Measurements from ENCODE around the gene SLMAP.

The SLMAP gene

DNA sequence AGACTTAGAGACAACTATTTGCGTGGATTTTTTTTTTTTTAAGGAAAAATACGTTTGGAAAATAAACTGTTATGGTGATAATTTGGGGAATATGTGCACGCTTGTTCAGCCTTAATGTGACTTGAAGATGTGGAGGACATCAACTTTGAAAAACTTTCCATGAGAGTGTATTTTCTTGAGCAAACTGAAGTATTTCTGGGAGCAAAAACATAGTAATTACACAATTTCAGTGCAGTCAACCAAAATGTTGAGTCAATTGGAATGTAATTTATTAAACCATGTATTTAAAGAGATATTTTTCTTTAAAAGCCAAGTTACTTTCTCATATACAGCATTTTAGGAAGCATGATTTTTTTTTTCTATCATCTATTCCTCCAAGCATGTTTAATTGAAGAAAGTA lies 171.8 kb downstream of the SLMAP start:
- no peak overlapping the region for H3K9ac ChIP-seq (ENCODE audit: low read depth, low read length, poor library complexity, severe bottlenecking)
- no peaks in the 10 kb centered on the region for H3K9me2 ChIP-seq (replicated peaks; ENCODE audit: low read depth, low read length)
- H3K4me3 ChIP-seq (ENCODE audit: low read length, poor library complexity, severe bottlenecking): no peak overlapping the region
- H3K9me3 ChIP-seq (ENCODE audit: insufficient read depth, low read depth, low read length): no peaks in the 10 kb centered on the region
- no peaks in the 10 kb centered on the region for H4K20me1 ChIP-seq (ENCODE audit: insufficient read depth, low read length, poor library complexity, severe bottlenecking)
- peaks cover 21% of the 10 kb centered on the region; the same call in 1 of the 2 replicates for H3K36me3 ChIP-seq (ENCODE audit: insufficient read depth, low read length)
- TF ChIP-seq, protein P1, sequence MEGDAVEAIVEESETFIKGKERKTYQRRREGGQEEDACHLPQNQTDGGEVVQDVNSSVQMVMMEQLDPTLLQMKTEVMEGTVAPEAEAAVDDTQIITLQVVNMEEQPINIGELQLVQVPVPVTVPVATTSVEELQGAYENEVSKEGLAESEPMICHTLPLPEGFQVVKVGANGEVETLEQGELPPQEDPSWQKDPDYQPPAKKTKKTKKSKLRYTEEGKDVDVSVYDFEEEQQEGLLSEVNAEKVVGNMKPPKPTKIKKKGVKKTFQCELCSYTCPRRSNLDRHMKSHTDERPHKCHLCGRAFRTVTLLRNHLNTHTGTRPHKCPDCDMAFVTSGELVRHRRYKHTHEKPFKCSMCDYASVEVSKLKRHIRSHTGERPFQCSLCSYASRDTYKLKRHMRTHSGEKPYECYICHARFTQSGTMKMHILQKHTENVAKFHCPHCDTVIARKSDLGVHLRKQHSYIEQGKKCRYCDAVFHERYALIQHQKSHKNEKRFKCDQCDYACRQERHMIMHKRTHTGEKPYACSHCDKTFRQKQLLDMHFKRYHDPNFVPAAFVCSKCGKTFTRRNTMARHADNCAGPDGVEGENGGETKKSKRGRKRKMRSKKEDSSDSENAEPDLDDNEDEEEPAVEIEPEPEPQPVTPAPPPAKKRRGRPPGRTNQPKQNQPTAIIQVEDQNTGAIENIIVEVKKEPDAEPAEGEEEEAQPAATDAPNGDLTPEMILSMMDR (conservative IDR thresholded peaks at IDR 0.05; ENCODE audit: low read length): no peak
- no peak for TF ChIP-seq EZH2phosphoT487 (IDR thresholded peaks at IDR 0.05; ENCODE audit: borderline replicate concordance)
- no peak overlapping the region for H3K4me2 ChIP-seq (ENCODE audit: low read depth, low read length, poor library complexity, severe bottlenecking)
- no peaks in the 10 kb centered on the region for H3K79me2 ChIP-seq (ENCODE audit: insufficient read depth, low read length)
- H2AFZ ChIP-seq (ENCODE audit: low read length): no peak overlapping the region
- no peaks in the 10 kb centered on the region for H3F3A ChIP-seq (ENCODE audit: low read depth)
- no peaks in the 10 kb centered on the region for H3K27me3 ChIP-seq (ENCODE audit: insufficient read depth, low read length, poor library complexity, severe bottlenecking)
- H3K4me1 ChIP-seq (ENCODE audit: insufficient read depth, low read length, poor library complexity, severe bottlenecking): no peaks in the 10 kb centered on the region

DNA sequence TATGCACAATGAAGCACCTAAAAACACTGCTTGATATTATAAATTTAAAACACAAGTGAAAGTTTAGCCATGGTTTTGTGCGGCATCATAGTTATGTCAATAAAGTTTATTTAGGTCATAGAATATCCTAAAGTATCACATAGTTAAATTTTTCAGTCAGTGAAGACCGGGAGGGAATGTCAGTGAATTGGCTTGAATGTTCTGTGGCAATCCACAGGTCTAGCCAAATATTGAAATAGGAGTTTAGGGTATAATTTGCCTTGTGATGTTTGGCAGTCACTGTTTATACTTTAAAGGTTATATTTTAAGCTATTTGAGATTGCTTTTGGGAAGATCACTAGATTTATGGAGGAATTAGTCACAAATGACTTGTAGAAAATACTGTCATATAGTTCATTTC lies 172.4 kb downstream of the SLMAP start:
- Histone ChIP-seq H3K36me3 (ENCODE audit: insufficient read depth, low read length) (peaks cover 16% of the 10 kb centered on the region; the same call in 1 of the 2 replicates), H2AFZ (ENCODE audit: low read length) (no peak overlapping the region), H3K4me2 (ENCODE audit: low read depth, low read length, poor library complexity, severe bottlenecking) (no peak overlapping the region), H3K9me3 (ENCODE audit: insufficient read depth, low read depth, low read length) (no peaks in the 10 kb centered on the region), H3K79me2 (ENCODE audit: insufficient read depth, low read length) (no peaks in the 10 kb centered on the region), H4K20me1 (ENCODE audit: insufficient read depth, low read length, poor library complexity, severe bottlenecking) (no peaks in the 10 kb centered on the region), H3K27me3 (ENCODE audit: insufficient read depth, low read length, poor library complexity, severe bottlenecking) (no peaks in the 10 kb centered on the region), H3F3A (ENCODE audit: low read depth) (no peaks in the 10 kb centered on the region), H3K9me2 (replicated peaks; ENCODE audit: low read depth, low read length) (no peaks in the 10 kb centered on the region), H3K9ac (ENCODE audit: low read depth, low read length, poor library complexity, severe bottlenecking) (no peak overlapping the region), H3K4me3 (ENCODE audit: low read length, poor library complexity, severe bottlenecking) (no peak overlapping the region), H3K4me1 (ENCODE audit: insufficient read depth, low read length, poor library complexity, severe bottlenecking) (no peaks in the 10 kb centered on the region)
- TF ChIP-seq, protein P1 (conservative IDR thresholded peaks at IDR 0.05; ENCODE audit: low read length): no peak
- no peak for TF ChIP-seq EZH2phosphoT487 (IDR thresholded peaks at IDR 0.05; ENCODE audit: borderline replicate concordance)

DNA sequence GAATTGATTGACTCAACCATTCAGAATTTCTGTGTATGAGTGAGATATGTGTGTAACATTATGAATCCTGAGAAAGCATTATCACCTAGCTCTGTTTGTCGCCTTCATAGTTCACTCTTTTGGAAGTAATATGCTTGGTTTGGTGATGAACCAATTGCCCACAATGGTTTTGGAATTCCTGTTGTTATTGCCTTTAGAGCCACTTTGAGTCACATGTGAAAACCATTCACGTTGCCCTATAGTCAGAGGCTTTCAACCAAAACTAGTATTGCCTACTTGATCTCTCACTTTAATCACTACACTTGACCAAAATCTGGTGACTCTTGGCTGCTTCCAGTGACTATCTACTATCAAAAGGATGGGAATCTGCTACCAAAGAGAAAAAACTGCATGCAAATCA lies 173.9 kb downstream of the SLMAP start:
- Histone ChIP-seq H3K9me2 (replicated peaks; ENCODE audit: low read depth, low read length) (no peaks in the 10 kb centered on the region), H3K79me2 (ENCODE audit: insufficient read depth, low read length) (no peaks in the 10 kb centered on the region), H3K9ac (ENCODE audit: low read depth, low read length, poor library complexity, severe bottlenecking) (no peak overlapping the region), H3F3A (ENCODE audit: low read depth) (no peaks in the 10 kb centered on the region), H4K20me1 (ENCODE audit: insufficient read depth, low read length, poor library complexity, severe bottlenecking) (no peaks in the 10 kb centered on the region), H3K4me3 (ENCODE audit: low read length, poor library complexity, severe bottlenecking) (no peak overlapping the region), H3K36me3 (ENCODE audit: insufficient read depth, low read length) (peaks cover 16% of the 10 kb centered on the region; the same call in 1 of the 2 replicates), H3K4me1 (ENCODE audit: insufficient read depth, low read length, poor library complexity, severe bottlenecking) (no peaks in the 10 kb centered on the region), H2AFZ (ENCODE audit: low read length) (no peak overlapping the region), H3K4me2 (ENCODE audit: low read depth, low read length, poor library complexity, severe bottlenecking) (no peak overlapping the region), H3K9me3 (ENCODE audit: insufficient read depth, low read depth, low read length) (no peaks in the 10 kb centered on the region), H3K27me3 (ENCODE audit: insufficient read depth, low read length, poor library complexity, severe bottlenecking) (no peaks in the 10 kb centered on the region)
- no peak for TF ChIP-seq EZH2phosphoT487 (IDR thresholded peaks at IDR 0.05; ENCODE audit: borderline replicate concordance)
- TF ChIP-seq, protein P1 (conservative IDR thresholded peaks at IDR 0.05; ENCODE audit: low read length): no peak
